Activated CD4-positive, alpha-beta memory T cell treated with anti-CD3 and anti-CD28 coated beads for 36 hours (primary cell): ENCODE data around the gene AOAH. TPM values are rescaled to one million over a fixed set of nuclear protein-coding genes. Genes with fewer than 3 reads are reported as not detected.
"Not testable (repeated sequence)": the region's sequence is repeated elsewhere in the genome, so short reads cannot be mapped to it uniquely, and the experiment has no call there.

Source experiments
- CTCF ChIA-PET: fragments of 350-600 bp; sonication (Branson Sonifier 250); formaldehyde crosslinking; loops from one replicate; lab custom pipeline; 2021; ENCODE audit warnings: antibody characterized with exemption, inconsistent platforms; lab: Charles Lee
- POLR2A ChIA-PET: fragments of 350-600 bp; sonication (Branson Sonifier 250); formaldehyde crosslinking; loops from one replicate; lab custom pipeline; 2021; ENCODE audit warnings: antibody characterized with exemption; lab: Charles Lee
- DNase-seq: peaks from one replicate; pipeline ENCODE4 v3.0.0-alpha.2; 2020
- H3K27ac Mint-ChIP-seq: one replicate; pipeline ENCODE4 v1.8.0; 2021; ENCODE audit warnings: mixed read lengths
- H3K27me3 Mint-ChIP-seq: one replicate; pipeline ENCODE4 v1.8.0; 2021; ENCODE audit warnings: mixed read lengths
- H3K36me3 Mint-ChIP-seq: one replicate; pipeline ENCODE4 v1.8.0; 2021; ENCODE audit warnings: mixed read lengths
- H3K4me1 Mint-ChIP-seq: one replicate; pipeline ENCODE4 v1.8.0; 2021; ENCODE audit warnings: low read depth, mixed read lengths
- H3K4me3 Mint-ChIP-seq: one replicate; pipeline ENCODE4 v1.8.0; 2021; ENCODE audit warnings: mild to moderate bottlenecking, mixed read lengths
- H3K9me3 Mint-ChIP-seq: one replicate; pipeline ENCODE4 v1.8.0; 2021; ENCODE audit warnings: mixed read lengths
- intact Hi-C: fragments of 100-400 bp; cut with micrococcal nuclease; formaldehyde crosslinking; loops from one replicate; pipeline ENCODE4 v1.15.1; 2023
- total RNA-seq, 2 experiments: library from RNA; stranded (reverse); gene quantifications; one replicate each; pipeline ENCODE4 v1.2.3, GENCODE V29; 2021

Gene AOAH
- total RNA-seq, 2 experiments from 2014 or later: 2.4 to 2.6 TPM

GRCh38 chr7:36504617-36505016, 219.7 kb downstream of the AOAH start:
- H3K4me1 Mint-ChIP-seq, H3K27me3 Mint-ChIP-seq, intact Hi-C loops, H3K36me3 Mint-ChIP-seq, H3K27ac Mint-ChIP-seq, H3K4me3 Mint-ChIP-seq, H3K9me3 Mint-ChIP-seq, POLR2A ChIA-PET, DNase-seq, CTCF ChIA-PET: not testable (repeated sequence)

DNA sequence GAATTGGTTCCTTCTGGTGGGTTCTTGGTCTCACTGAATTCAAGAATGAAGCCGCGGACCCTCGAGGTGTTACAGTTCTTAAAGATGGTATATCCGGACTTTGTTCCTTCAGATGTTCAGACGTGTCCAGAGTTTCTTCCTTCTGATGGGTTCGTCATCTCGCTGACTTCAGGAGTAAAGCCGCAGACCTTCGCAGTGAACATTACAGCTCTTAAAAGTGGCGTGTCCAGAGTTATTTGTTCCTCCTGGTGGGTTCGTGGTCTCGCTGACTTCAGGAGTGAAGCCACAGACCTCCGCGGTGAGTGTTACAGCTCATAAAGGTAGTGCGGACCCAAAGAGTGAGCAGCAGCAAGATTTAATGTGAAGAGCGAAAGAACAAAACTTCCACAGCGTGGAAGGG, 220.1 kb downstream of the AOAH start:
- CTCF ChIA-PET, H3K4me3 Mint-ChIP-seq, H3K27ac Mint-ChIP-seq, H3K4me1 Mint-ChIP-seq, H3K9me3 Mint-ChIP-seq, H3K27me3 Mint-ChIP-seq, DNase-seq, intact Hi-C loops, H3K36me3 Mint-ChIP-seq, POLR2A ChIA-PET: not testable (repeated sequence)

DNA sequence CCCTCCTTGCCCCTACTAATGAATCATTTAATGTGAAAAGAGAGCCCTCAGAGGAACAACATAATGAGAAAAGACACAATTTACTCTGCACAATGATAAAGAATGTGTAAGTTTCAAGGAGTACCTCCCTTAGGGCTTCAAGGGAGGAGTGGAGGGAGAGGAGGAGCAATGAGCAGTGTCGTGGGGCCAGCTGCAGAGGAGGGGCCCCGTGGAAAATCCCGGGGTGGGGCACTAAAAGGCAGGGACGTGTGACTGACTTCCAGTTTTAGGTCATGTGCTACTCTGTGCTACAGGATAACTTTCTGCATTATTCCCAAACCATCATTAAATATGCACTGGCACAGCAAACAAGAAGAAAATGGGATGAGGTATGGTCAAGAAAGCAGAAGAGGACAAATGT, 226.5 kb downstream of the AOAH start:
- ChIA-PET POLR2A (no interaction called here), CTCF (interaction anchor here (0.9 kb wide), 1 partner anchor 10 kb away, joined by 3 read pairs; no protein-coding TSS in a partner anchor)
- Mint-ChIP-seq H3K4me1 (no peaks in the 10 kb centered on the region), H3K9me3 (no peaks in the 10 kb centered on the region), H3K27ac (no peak overlapping the region), H3K27me3 (peaks cover 6% of the 10 kb centered on the region), H3K4me3 (no peak overlapping the region), H3K36me3 (no peaks in the 10 kb centered on the region)
- intact Hi-C loops: no loop called here
- no peak for DNase-seq

DNA sequence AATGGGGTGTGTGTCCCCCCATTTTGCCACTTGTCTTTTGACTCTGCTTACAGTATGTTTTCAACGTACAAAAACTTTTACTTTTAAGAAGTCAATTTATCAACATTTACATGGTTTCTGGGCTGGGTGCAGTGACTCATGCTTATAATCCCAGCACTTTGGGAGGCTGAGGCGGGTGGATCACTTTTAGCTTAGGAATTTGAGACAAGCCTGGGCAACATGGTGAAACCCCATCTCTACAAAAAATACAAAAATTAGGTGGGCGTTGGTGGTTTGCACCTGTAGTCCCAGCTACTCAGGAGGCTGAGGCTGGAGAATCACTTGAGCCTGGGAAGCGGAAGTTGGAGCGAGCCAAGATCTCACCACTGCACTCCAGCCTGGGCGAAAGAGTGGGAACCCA, 227.1 kb downstream of the AOAH start:
- DNase-seq, H3K27me3 Mint-ChIP-seq, POLR2A ChIA-PET, H3K9me3 Mint-ChIP-seq, intact Hi-C loops, H3K4me1 Mint-ChIP-seq, H3K4me3 Mint-ChIP-seq, H3K27ac Mint-ChIP-seq, H3K36me3 Mint-ChIP-seq: not testable (repeated sequence)
- CTCF ChIA-PET: interaction anchor here (0.9 kb wide), 1 partner anchor 9 kb away, joined by 3 read pairs; no protein-coding TSS in a partner anchor

GRCh38 chr7:36496576-36496975, 227.7 kb downstream of the AOAH start:
- no peak for DNase-seq
- peaks cover 6% of the 10 kb centered on the region for H3K27me3 Mint-ChIP-seq
- no peaks in the 10 kb centered on the region for H3K4me1 Mint-ChIP-seq
- H3K27ac Mint-ChIP-seq: no peak overlapping the region
- ChIA-PET POLR2A (no interaction called here), CTCF (no interaction called here)
- no peaks in the 10 kb centered on the region for H3K9me3 Mint-ChIP-seq
- H3K4me3 Mint-ChIP-seq: no peak overlapping the region
- intact Hi-C loops: no loop called here
- no peaks in the 10 kb centered on the region for H3K36me3 Mint-ChIP-seq

DNA sequence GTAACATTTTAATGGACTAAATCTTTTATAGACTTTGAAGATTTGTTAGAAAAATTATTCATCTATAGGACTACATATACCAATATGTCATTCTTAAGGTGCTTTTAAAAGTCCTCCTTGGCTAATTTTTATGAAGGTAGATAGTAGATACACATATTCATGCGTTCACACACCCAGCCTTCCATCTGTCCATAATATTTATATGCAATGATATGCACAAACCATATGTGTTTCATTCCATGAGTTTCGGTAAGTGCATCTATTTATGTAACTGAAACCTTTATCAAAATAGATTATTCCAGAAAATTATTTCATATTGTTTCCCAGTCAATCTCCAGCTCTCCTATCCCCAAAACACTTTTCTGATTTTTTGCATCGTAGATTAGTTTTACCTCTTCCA, 233.0 kb downstream of the AOAH start:
- peaks cover 4% of the 10 kb centered on the region for H3K27me3 Mint-ChIP-seq
- intact Hi-C loops: loop anchor here (2.0 kb wide), 1 partner anchor 71 kb away; no protein-coding TSS in a partner anchor
- H3K27ac Mint-ChIP-seq: no peak overlapping the region
- ChIA-PET CTCF (interaction anchor here (1.2 kb wide), 1 partner anchor 179 kb away, joined by 6 read pairs; no protein-coding TSS in a partner anchor), POLR2A (no interaction called here)
- H3K36me3 Mint-ChIP-seq: no peaks in the 10 kb centered on the region
- H3K4me3 Mint-ChIP-seq: no peak overlapping the region
- DNase-seq: no peak
- no peaks in the 10 kb centered on the region for H3K9me3 Mint-ChIP-seq
- H3K4me1 Mint-ChIP-seq: peaks cover 2% of the 10 kb centered on the region

DNA sequence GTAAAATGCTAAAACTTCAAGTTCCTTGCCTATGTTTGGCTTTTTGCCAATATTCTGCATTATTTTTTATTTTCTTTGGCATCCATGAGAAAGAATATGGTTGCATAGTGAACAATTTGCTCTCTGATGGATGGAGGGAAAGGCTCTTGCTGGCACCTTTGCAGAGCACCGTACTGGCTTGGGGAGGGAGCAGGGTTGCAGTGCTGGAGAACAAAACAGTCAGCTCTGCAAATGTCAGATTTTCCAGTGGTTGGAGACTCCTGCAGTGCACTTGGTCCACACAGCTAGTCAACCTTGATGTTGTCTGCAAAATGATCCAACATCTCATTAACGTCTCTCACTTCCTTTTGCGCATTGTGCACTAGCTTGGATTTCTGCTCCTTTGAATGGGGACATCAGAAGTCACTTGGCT, 233.9 kb downstream of the AOAH start:
- POLR2A ChIA-PET: no interaction called here
- no peaks in the 10 kb centered on the region for H3K36me3 Mint-ChIP-seq
- peaks cover 2% of the 10 kb centered on the region for H3K27me3 Mint-ChIP-seq
- CTCF ChIA-PET: interaction anchor here (1.5 to 4.9 kb wide), 3 partner anchors 49 to 691 kb away, joined by 4 to 70 read pairs (median 11); no protein-coding TSS in a partner anchor
- no peak overlapping the region for H3K27ac Mint-ChIP-seq
- H3K9me3 Mint-ChIP-seq: no peaks in the 10 kb centered on the region
- peaks cover 2% of the 10 kb centered on the region for H3K4me1 Mint-ChIP-seq
- DNase-seq: no peak
- intact Hi-C loops: loop anchor here (2.0 kb wide), 1 partner anchor 72 kb away; no protein-coding TSS in a partner anchor
- H3K4me3 Mint-ChIP-seq: no peak overlapping the region

DNA sequence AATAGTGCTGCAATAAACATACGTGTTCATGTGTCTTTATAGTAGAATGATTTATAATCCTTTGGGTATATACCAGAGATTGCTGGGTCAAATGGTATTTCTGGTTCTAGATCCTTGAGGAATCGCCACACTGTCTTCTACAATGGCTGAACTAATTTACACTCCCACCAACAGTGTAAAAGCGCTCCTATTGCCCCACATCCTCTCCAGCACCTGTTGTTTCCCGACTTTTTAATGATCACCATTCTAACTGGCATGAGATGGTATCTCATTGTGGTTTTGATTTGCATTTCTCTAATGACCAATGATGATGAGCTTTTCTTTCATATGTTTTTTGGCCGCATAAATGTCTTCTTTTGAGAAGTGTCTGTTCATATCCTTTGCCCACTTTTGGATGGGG, 235.6 kb downstream of the AOAH start:
- DNase-seq, H3K27ac Mint-ChIP-seq, H3K4me3 Mint-ChIP-seq, H3K36me3 Mint-ChIP-seq, H3K4me1 Mint-ChIP-seq, POLR2A ChIA-PET, H3K9me3 Mint-ChIP-seq, H3K27me3 Mint-ChIP-seq: not testable (repeated sequence)
- intact Hi-C loops: loop anchor here (5.0 kb wide), 1 partner anchor 714 kb away; no protein-coding TSS in a partner anchor
- CTCF ChIA-PET: interaction anchor here (1.4 to 4.9 kb wide), 6 partner anchors 11 to 712 kb away, joined by 5 to 70 read pairs (median 9); no protein-coding TSS in a partner anchor

DNA sequence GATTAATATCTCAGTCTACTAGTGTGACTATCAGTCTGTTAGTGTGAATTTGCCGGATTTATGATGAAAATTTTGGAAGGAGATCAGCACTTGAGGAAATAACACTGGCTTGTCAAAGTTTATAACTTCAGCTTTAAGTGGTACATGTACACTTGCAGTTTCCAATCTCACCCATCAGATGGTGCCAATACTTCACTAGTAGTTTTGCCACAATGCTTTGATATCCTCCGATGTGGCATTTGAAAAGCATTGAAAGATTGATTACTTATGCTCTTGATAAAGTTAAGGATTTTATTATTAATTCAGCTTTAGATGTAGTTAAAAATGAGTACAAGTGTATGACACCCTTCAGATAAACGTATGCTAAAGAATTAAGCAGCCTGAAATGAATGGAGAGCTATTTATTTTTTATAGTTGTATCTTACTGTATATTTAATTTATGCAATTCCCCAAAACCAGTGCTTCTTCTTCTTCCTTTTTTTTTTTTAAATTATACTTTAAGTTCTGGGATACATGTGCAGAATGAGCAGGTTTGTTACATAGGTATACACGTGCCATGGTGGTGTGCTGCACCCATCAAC, 236.4 kb downstream of the AOAH start:
- ChIA-PET CTCF (interaction anchor here (0.5 to 4.9 kb wide), 39 partner anchors 10 to 719 kb away, joined by 3 to 70 read pairs (median 3); no protein-coding TSS in a partner anchor), POLR2A (interaction anchor here (0.6 kb wide), 1 partner anchor 186 kb away, joined by 3 read pairs; no protein-coding TSS in a partner anchor)
- H3K36me3 Mint-ChIP-seq: no peaks in the 10 kb centered on the region
- H3K4me3 Mint-ChIP-seq: no peak overlapping the region
- peaks cover 2% of the 10 kb centered on the region for H3K4me1 Mint-ChIP-seq
- no peak overlapping the region for H3K27ac Mint-ChIP-seq
- no peaks in the 10 kb centered on the region for H3K9me3 Mint-ChIP-seq
- peaks cover 2% of the 10 kb centered on the region for H3K27me3 Mint-ChIP-seq
- intact Hi-C loops: loop anchor here (1.0 to 5.0 kb wide), 4 partner anchors 113 to 714 kb away; no protein-coding TSS in a partner anchor
- no peak for DNase-seq

DNA sequence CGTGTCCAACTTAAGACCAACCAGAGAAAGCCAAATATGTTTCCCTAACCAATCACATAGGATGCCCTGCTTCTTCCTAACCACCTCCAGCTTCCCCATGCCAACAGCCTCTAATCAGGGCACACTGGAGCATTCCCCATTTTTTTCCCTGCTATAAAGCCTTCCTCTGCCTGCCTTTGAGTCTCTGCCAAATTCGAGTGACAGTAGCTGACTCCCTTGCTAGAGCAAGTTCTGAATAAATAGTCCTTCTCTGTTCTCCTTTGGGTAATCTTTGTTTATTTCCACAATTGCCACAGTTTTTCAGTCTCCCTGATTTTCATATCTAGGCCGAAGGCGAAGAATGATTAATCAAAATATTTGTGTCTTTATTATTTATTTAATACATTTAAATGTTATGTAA, 238.0 kb downstream of the AOAH start:
- intact Hi-C loops: loop anchor here (5.0 kb wide), 1 partner anchor 716 kb away; no protein-coding TSS in a partner anchor

DNA sequence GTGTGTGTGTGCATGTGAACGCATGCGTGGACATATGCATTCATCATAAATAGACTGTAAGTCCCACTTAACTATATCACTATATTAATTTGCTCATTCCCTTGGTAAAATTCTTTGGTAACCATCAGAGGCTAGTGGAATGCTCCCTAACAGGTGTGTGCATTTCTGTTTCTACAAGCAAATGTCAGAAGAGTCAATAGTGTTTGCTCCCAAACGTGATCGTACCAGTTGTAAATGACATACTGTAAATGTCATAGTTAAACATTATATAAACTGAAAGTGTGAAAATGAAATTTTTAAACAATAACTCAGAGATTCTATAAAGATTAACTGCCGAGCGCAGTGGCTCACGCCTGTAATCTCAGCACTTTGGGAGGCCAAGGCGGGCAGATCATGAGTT, 240.0 kb downstream of the AOAH start:
- CTCF ChIA-PET: interaction anchor here (1.2 kb wide), 1 partner anchor 187 kb away, joined by 4 read pairs; no protein-coding TSS in a partner anchor

More for the DNA sequence above, 238.0 kb downstream of the AOAH start:
- peaks cover 2% of the 10 kb centered on the region for H3K4me1 Mint-ChIP-seq
- H3K27ac Mint-ChIP-seq: no peak overlapping the region
- no peak for DNase-seq
- POLR2A ChIA-PET: no interaction called here
- CTCF ChIA-PET: interaction anchor here (2.8 to 4.9 kb wide), 2 partner anchors 184 to 696 kb away, joined by 42 to 70 read pairs; no protein-coding TSS in a partner anchor
- peaks cover 2% of the 10 kb centered on the region for H3K9me3 Mint-ChIP-seq
- peaks cover 2% of the 10 kb centered on the region for H3K27me3 Mint-ChIP-seq
- peaks cover 2% of the 10 kb centered on the region for H3K36me3 Mint-ChIP-seq
- no peak overlapping the region for H3K4me3 Mint-ChIP-seq

DNA sequence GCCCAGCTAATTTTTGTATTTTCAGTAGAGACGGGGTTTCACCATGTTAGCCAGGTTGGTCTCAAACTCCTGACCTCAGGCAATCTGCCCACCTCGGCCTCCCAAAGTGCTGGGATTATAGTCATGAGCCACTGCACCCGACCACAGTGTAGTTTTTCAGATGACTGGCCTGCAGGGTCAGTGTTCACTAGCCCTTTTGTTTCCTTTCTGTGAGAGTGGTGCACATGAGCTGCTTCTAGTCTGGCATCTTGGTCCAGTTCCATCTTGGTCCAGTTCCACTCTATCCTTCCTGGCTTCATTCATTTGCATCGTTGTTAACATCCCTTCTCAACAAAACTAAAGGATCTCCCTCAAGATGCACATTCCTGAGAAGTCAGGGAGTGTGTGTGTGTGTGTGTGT, 240.4 kb downstream of the AOAH start:
- H3K4me1 Mint-ChIP-seq, H3K27ac Mint-ChIP-seq, DNase-seq, H3K36me3 Mint-ChIP-seq, H3K27me3 Mint-ChIP-seq, POLR2A ChIA-PET, intact Hi-C loops, H3K4me3 Mint-ChIP-seq: not testable (repeated sequence)
- peaks cover 12% of the 10 kb centered on the region for H3K9me3 Mint-ChIP-seq
- CTCF ChIA-PET: interaction anchor here (1.2 kb wide), 1 partner anchor 698 kb away, joined by 3 read pairs; no protein-coding TSS in a partner anchor

More for the DNA sequence above, 240.0 kb downstream of the AOAH start:
- Mint-ChIP-seq H3K4me3 (no peak overlapping the region), H3K36me3 (peaks cover 4% of the 10 kb centered on the region), H3K9me3 (peaks cover 8% of the 10 kb centered on the region), H3K27me3 (peaks cover 2% of the 10 kb centered on the region), H3K4me1 (peaks cover 2% of the 10 kb centered on the region), H3K27ac (no peak overlapping the region)
- intact Hi-C loops: no loop called here
- no peak for DNase-seq
- POLR2A ChIA-PET: no interaction called here
